Measurements from ENCODE around the gene RERE.

GRCh38 chr1:8411803-8412182, 405.6 kb downstream of the RERE start:
- TF ChIP-seq CTCF (conservative IDR thresholded peaks at IDR 0.05) = no peak
- TF ChIP-seq ZFX (IDR thresholded peaks at IDR 0.05) = no peak

All from C4-2B (cell line).